COLO668 (cell line): ENCODE data around the gene FAM89B.
"Not testable (repeated sequence)": the region's sequence is repeated elsewhere in the genome, so short reads cannot be mapped to it uniquely, and the experiment has no call there.

Source experiments
- DNase-seq: peaks from one replicate; lab custom pipeline; 2025; ENCODE audit not compliant: unreplicated experiment; lab: John Stamatoyannopoulos, UW

FAM89B gene

DNA sequence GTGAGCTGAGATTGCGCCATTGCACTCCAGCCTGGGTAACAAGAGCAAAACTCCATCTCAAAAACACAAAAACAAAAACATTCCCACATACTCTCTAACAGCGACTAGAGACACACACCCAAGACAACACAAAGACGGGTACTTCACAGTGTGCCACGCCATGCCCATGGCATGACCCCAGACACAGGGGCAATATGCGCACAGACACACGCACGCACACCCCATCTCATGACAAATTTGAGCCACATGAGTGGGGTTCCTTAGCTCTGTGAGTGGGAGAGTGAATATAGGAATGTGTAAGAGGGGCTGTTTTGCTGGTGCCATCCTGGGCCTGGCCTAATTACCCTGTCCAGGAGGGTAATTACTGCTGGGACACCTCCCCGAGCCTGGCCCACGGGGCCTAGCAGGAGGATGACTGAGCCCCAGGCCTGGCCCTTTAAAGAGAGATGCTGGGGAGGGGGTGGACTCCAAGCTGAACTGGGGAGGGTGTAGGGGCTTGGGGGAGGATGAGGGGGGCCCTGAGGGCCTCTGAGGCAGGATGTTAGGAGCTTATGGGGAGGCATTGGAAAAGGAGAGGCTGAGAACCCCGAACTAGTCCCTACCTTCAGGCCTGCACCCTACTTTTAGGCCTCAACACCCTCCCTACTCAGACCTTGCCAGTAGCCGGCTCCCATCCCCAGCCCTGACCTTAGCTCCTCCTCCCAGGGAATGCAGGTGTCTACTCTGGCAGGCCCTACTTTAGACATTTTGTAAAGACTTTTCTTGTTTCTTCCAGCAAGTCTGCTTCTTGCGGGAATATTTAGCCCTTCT lies 15.7 kb upstream of the FAM89B start:
- no peak for DNase-seq

DNA sequence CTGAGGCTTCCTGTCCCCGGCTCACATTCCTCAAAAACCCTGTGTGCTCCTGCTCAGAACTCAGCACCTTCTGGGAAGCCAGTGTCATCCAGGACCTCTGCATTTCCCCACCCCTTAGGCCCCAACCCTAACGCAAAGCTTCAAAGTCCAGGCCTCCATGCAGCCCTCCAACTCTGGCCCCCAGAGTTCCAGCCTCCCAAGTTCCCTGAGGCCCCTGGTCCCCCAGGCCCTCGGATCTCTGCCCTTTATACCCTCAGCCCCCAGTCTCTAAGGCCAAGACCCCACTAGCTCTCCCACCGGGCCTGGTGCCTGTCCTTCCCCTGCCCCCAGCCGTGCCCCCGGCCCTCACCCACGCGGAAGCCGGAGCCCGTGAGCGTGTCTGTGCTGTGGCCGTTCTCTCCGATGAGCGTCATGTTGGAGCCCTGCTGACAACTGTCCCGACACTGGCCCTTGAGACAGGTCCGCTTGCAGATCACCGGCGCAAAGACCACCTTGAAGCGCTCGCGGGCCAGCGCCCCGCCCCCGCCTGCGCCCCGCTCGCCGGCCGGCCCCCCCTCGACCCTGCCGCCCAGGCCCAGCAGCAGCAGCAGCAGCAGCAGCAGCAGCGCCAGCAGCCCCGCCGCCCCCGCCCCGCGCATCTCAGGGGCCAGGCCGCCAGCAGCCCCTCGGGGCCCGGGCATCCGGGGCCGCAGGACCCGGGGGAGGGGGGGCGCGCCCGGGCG lies 14.9 kb upstream of the FAM89B start:
- DNase-seq, result no peak

DNA sequence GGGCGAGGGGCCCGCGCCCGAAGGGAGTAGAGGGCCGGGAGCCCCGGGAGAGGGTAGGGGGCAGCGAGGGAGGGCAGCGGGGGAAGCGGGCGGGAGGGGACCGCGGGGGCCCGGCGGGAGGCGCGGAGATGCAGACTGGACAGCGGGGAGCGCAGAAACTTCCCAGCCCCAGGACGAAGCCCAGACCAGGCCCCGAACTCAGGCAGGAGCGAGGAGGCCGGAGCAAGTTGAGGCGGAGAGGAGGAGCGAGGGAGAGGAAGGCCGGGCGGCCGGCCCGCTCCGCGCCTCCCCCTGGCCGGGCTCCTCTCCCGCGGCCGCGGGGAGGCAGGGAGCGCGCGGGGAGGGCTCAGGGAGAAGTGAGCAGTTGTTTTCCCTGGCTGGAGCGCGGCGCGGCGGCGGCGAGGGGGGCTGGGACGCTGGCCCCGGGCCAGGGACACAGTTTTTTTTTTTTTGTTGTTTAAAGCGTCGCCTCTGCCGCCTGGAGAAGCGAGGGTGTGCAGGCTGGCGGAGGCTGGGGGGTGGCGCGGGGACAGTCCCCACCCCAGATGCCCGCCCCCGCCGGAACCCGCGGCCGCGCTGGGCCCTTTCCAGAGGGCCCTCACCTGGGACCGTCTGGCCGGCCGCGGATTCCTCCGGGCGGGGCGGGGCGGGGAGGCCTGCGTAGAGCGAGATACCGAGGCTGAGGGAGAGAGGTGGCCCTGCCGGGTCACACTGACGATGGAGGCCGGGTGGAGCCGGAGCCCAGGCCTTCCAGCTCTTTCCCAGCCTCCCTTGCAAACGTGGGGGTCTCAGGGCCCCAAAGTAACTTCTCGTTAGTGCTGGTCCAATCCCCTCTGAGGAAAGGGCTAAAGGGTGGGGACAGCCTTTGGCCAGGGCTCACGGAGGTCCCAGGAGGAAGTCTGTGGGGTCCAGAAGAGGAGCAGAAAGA lies 14.1 kb upstream of the FAM89B start, which contains the start of gene LTBP3:
LTBP3 (minus strand) TSS at position 358 of the 928 bp plus-strand sequence. CDS start 400 bp downstream, outside the sequence.
- DNase-seq, result peak; percentile 70

DNA sequence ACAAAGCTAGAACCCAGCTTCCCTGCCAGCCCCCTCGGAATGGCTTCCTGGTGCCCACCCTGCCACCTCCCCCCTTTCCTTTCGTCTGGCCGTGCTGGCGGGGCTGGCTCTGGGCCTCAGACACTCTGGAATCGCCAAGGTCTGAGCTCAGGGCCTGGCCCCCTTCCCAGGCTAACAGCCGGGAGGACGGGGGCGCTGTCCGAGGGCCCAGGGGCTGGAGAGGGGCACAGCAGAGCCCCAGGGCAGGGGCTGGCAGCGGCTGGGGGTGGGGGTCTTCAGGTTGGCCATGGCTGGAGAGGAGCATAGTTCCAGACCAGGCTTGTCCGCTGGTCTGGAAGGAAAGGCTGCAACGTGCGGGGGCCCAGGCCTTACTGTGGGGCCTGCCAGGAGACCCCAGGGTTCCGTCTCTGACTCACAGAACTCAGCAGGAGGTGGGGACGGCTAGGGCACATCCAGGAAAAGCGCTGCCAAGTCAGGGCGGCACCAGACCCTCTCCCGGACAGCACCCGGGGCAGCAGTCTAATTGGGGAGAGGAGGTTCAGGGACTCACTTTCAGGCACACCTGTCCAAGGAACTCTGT lies 13.3 kb upstream of the FAM89B start:
- no peak for DNase-seq

DNA sequence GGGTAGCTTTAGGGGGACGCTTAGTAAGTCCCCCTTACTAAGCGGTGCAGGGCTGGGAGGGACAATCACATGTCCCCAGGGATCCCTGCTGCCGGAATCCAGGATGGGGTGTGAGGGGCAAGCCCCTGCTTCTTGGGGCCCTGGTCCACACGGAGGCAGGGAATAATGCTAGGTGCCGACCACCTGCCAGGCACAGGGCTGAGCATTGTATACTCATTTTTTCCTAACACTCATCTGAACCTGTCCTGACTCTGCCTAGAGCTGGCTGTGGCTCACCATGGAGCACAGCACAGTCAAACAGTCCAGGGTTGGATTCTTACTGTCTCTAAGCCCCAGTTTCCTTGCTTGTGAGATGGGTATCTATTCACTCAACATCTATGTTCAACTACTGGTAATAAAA lies 12.8 kb upstream of the FAM89B start:
- no peak for DNase-seq

DNA sequence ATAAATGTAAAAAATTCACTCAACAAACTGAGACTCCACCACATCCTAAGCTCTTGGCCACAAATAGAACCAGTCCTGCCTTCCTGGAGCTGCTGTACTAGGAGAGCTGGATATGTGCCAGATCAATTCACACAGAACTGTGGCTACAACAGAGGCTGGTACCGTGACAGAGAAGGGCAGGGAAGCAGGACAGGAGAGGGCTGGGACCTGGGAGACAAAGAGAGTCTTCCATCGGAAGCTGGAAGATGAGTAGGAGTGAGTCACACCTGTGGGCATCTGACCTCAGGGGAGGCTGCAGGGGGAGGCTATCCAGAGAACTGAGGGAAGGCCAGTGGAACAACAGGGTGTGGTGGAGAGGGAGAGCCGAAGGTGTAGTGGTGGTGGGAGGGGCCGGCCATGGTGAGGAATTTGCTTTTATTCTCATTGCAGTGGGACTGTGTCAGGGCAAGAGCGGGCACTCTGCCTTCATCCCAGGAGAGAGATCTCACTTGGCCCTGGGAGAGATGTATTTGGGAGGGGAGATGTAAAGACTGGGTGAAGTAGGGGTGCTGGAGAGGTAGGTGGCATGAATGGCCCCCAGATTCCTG lies 12.3 kb upstream of the FAM89B start:
- DNase-seq, result peak; percentile 73

DNA sequence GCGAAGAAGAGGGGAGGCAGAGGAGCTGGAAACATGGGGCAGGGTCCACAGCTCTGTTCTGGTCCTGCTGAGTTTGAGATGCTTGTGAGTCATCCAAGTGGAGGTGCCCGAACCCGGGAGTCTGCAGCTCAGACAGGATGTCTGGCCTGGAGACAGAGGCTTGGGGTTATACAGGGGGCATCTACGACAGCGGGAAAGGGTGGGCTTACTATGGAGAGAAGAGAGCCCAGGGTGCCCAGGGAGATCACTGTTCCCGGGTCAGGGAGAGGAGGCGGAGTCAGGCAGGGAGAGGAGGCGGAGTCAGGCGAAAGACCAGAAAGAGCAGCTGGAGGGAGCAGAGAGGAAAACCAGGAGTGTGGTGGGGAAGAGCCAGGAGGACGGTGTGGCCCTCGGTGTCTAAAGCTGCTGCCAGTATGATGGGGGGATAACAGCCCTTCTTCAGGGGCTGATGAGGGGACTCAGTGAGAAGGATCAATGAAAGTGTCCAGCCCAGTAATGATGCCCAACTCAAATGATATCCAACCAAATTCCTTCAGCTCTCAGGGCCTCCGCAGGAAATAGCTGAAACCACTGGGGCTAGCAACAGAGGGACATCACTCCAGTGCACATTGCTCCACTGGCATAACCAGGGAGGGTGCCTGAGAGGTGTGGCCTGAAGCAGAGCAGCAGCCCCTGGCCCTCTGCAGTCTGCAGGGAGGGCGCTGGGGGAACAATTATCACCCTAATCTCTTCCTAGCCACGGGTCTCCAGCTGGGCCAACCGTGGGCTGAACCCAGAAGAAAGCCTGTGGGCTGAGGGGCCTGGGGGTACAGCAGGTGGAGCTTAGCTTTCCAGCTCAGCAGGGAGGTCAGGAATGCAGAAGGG lies 11.6 kb upstream of the FAM89B start:
- peak; percentile 41 for DNase-seq

DNA sequence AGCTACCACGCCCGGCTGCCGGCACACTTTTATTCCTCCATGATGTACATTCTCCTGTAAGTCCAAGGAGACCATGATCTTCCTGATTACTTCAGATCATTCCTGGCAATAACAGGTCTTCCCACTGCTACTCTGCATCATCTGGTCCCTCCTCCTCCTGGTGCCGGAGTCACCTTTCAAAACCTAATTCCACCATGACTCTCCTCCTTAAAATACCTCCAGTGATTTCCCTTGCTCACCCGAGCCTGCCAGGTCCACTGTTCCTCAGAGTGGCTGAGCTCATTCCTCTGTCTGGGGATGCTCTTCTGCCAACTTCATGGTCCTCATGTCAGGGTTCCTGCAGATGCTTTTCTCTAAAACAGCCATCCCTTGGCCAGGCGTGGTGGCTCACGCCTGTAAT lies 10.3 kb upstream of the FAM89B start:
- no peak for DNase-seq

DNA sequence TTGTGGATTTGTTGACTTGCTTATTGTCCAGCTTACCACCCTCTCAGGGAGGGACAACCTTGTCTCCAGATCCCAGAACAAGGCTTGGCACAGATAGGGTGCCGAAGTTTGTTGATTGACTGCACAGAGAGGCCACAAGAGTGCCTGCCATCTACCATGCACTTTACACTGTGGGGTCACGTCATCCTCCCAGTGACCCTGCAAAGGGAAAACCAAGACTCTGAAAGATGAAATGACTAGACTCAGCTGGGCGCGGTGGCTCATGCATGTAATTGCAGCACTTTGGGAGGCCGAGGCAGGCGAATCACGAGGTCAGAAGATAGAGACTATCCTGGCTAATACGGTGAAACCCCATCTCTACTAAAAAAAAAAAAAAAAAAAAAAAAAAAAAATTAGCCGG lies 9.6 kb upstream of the FAM89B start:
- DNase-seq, result no peak

DNA sequence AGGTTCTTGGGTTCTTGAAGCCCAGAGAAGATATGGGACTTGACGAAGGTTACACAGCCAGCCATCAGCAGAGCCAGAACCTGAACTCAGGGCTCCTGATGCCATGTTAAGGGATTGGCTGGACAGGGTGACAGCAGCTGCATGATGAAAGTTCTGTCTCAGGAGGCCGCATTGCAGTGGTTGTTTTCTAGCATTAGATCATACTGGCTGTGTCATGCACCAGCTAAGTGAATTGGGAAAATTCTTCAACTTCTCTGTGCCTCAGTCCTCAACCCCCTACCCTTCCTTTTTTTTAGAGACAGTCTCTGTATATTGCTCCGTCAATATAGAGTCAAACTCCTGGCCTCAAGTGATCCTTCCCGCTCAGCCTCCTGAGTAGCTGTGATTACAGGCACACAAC lies 8.7 kb upstream of the FAM89B start:
- no peak for DNase-seq

DNA sequence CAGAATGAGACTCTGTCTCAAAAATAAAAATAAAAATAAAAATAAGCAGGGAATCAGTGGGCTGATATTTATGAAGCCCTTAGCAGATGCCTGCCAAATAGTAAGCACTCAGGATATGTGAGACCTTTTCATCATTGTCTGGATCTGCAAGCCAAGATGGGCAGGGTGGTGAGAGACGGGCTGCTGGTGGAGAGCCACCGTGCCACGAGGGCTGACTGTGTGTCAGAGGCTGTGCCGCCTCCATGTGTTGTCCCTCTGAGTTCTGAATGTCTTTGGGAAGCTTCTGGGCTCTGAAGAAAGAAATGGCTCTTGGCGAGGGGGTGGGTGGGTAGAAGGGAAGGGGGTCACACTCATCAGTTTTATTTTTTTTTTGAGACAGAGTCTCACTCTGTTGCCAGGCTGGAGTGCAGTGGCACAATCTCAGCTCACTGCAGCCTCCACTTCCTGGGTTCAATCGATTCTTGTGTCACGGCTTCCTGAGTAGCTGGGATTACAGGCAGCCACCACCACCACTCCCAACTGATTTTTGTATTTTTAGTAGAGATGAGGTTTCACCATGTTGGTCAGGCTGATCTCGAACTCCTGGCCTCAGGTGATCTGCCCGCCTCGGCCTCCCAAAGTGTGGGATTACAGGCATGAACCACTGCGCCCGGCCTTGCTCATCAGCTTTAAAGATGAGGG lies 7.3 kb upstream of the FAM89B start:
- DNase-seq, result not testable (repeated sequence)

DNA sequence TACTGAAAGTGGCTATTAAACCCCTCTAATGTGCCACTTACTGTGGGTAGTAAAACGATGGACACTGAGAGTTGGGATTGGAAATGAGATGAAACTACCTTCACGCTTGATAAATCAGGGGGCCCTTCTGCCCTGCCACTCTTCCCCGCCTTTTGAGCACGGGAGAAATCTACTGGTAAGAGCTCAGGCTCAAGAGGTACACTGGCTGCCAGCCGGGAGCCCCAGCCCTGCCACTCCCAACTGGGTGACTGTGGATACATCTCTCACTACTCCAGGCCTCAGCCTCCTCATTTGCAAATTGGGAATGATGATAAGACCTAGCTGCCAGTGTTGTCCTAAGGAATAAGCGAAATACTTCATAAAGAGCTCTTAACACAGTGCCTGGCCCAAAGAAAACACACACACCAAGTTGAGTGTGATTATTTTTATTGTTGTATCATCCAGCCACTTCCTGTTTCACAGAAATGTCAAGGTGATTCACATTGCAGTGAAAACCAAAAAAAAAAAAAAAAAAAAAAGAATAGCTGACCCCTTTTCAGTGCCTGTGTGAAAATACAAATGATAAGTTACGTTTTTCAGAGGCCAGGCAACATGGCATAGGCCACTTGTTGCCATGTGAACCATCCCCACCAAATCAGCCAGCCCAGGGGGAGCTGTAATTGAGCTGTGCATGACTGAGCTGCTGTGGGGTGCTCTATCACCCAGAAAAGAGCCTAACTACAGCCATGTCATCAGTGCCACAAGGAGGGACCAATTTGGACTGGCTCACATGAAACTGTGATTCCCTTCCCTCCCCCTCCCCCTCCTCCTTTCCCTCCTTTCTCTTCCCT lies 6.5 kb upstream of the FAM89B start:
- no peak for DNase-seq

DNA sequence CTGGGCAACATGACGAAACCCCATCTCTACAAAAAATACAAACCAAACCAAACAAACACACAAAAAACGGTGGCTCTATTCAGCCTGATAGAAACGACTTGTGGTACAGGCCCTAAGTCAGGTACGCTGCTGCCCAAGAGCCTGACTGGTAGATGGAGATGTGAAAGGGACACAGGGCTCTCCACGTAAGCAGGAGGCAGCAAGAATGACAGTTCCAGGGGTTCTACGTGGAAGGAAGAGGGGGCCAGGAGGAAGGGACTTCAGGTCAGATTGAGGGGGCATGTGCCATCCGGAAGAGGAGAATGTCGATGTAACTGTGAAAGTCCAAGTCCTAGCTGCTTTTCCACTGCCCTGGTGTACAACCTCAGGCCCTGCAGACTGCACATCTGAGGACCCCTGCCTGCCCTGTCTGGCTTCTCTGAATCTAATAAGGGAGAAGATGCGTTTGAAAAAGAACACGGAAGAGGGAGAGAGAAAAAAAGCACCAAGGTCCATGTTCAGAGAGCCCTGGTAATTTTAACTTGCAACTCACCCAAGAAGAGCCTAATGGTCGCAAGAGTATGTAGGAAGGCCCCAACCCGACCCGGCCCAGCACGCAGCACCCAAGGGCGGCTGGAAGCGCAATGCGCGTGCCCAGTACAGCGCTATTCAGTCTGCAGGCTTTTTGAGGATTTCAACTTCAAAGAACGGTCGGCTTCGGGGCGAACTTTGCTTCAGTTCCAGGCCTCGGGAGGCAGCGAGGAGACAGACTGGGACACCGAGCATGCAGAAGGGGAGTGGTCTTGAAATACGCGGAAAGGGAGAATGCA lies 3.0 kb upstream of the FAM89B start:
- peak; percentile 76 for DNase-seq

DNA sequence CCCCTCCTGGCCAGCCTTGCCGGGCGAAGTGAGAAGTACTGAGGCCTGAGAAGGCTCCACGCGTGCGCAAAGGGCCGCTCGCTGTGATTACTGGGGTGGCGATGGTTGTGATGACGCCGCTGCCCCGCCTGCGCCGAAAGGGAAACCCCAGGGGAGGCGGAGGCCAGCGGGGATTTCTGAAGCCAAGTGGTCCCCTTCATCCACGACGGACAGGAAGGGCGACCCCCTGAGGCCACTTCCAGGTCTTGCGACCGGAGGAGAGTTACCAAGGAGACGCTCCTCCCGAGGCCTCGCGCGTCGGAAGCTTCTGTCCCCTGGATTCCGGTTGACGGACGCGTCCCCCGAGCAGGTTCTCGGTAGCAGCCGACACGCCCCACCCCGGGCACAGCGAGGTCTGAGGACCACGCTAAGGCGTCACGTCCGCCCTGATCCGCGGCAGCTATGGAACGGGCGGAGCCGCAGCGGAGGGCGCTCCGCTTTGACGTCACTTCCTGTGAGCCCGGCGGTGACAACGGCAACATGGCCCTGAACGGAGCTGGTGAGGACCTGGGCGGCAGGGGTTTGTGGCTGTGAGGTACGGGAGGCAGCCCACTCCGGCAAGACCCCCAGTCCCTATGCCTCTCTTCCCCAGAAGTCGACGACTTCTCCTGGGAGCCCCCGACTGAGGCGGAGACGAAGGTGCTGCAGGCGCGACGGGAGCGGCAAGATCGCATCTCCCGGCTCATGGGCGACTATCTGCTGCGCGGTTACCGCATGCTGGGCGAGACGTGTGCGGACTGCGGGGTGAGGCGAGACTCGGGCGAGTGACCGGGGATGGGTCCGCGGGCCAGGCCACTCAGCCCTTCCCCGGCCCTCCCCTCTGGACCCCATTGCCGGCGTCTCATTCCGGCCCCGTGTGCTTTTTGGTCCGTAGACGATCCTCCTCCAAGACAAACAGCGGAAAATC lies 2.1 kb upstream of the FAM89B start, which contains the start of gene ZNRD2:
ZNRD2 (plus strand) TSS at position 505 of the 946 bp plus-strand sequence; CDS start at position 520, 15 bp downstream.
- DNase-seq, result peak; percentile 98

DNA sequence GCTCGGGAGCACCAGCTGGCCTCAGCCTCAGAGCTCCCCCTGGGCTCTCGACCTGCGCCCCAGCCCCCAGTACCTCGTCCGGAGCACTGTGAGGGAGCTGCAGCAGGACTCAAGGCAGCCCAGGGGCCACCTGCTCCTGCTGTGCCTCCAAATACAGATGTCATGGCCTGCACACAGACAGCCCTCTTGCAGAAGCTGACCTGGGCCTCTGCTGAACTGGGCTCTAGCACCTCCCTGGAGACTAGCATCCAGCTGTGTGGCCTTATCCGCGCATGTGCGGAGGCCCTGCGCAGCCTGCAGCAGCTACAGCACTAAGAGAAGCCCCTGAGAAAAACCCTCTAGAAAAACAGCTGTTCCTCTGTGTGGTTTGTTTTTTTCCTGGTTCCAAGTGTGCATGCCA lies 918 bp upstream of the FAM89B start:
- DNase-seq, result no peak

DNA sequence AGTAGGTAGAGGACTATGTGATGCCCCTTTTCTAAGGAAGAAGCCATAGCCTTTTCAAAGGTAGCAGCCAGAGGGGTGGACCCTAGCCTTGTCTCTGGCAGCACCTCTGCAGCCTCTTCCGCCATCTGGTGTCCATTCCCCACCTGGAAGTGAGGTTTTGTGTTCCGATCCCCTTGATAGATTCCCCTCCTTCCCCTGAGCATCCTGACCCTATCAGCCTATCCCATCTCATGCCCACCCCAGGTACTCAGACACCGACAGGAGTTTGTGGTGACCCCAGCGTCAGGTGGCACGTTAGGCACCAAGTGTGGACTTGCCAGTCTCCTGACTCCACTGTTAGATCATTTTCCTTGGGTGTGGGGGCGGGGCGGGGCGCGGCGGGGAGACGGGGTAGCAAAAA lies 398 bp upstream of the FAM89B start:
- DNase-seq, result peak; percentile 56
